Gastrocnemius medialis (tissue), 4 donors: ENCODE results near the gene COA5.

Experiments used
- CTCF ChIP-seq, 5 experiments: fragments of 450-650 bp in 3 of 5; fragments of 200-600 bp in 2 of 5; sonication (generic) in 2 of 5; IDR thresholded peaks in 4 of 5; conservative IDR thresholded peaks in 1 of 5; 1 replicate in 4 of 5; 2 replicates in 1 of 5; pipeline ENCODE4 v1.5.1; 2016 to 2019; ENCODE audit warnings: antibody characterized with exemption in 5 of 5, mild to moderate bottlenecking in 3 of 5, moderate library complexity in 3 of 5
- POLR2A ChIP-seq, 2 donors: fragments of 450-650 bp; IDR thresholded peaks; one replicate each; pipeline ENCODE4 v1.6.1; 2017; ENCODE audit warnings: antibody characterized with exemption in 2 of 2, mild to moderate bottlenecking in 2 of 2, moderate library complexity in 2 of 2

DNA sequence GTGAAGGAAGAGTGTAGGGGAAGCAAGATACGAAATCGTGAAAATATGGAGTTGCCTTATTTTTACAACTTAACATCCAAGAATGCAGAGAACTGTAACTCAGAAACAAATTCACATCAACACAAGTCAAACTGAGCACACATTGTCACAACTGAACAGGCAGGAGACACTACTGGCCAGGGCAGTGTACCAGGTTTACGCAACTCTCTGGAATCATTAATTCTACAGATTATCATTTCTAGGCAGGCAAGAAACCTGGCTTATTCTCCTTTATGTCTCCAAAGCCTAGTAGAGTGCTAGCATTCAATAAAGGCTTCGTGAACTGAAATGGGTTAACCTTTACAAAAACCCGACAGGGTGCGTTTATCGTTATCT is 584 bp downstream of the COA5 start:
- TF ChIP-seq CTCF (IDR thresholded peaks at IDR 0.05 in 4 of 5, conservative IDR thresholded peaks at IDR 0.05 in 1 of 5) (no peak), POLR2A (IDR thresholded peaks at IDR 0.05) (no peak)
